ENCODE measurements around the gene CDH13.

CDH13 gene

DNA sequence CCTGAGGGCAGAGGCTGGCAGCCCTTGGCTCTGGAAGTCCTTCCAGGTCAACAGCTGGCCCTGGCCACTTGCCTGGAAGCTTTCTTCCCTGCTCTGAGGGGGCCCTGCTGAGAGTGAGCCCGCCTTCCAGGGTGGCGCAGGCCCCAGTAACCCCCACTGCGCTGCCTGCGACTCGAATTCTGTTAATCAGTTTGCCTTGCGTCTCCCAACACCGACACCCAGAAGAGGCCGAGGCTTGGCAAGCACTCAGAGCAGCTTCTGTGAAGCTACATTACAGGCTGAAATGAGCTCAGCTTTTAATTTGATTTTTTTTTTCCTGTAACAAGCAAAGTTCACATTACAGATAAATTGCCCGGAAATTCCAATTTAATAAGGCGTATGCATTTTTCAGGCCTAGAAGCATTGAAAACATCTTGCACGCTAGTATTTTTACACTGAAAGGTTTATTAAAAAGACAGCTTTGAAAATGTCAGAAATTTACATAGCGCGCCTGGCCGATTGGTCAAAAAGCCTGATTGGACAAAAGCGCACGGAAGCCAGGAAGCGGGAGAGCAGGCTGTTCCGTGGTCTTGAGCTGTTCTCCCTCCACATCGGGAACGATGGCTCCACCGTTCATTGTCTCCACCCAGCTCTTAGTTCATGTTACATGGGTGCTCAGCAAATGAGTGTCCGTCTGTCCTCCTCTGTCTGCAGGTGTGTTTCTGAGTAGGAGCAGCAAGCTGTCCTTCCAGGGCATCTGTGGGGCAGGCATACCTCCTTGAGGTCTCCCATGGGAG lies 1115.5 kb downstream of the CDH13 start:
- DNase-seq: no peak

DNA sequence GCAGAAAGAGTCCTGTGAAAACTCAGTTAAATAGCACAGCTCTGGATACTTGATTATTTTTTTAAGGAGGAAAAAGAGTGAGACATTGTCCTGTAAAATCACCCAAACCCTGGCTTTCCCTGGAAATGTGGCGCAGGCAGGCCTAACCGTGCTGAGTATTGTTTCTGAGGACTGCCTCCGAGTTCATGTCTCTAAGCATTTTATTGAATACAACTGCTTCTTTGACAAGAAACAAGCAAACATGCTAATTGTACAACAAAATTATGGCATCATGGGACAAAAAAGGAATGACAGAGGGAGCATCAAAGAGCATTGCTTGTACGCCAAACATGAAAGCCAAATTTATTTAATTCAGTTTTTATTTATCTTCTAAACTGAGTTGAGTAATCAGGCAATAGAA lies 1116.5 kb downstream of the CDH13 start:
- no peak for DNase-seq

DNA sequence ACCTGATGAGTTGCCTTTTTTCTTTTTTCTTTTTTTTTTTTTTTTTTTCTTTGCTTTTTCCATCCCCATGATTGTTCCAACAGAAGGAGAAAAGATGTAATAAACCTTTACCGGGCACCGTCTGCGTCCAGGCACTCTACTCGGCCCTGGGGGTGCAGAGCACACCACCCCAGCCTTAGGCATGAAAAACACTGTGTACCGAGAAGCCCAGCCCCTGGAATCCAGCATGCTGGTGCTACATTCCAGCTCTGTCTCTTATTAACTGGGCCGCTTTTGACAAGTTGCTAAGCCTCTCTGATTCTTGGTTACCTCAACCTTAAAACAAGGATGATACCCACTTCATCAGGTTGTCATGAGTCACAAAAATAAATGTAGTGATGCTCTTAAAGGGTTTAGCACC lies 1117.0 kb downstream of the CDH13 start:
- DNase-seq: no peak

DNA sequence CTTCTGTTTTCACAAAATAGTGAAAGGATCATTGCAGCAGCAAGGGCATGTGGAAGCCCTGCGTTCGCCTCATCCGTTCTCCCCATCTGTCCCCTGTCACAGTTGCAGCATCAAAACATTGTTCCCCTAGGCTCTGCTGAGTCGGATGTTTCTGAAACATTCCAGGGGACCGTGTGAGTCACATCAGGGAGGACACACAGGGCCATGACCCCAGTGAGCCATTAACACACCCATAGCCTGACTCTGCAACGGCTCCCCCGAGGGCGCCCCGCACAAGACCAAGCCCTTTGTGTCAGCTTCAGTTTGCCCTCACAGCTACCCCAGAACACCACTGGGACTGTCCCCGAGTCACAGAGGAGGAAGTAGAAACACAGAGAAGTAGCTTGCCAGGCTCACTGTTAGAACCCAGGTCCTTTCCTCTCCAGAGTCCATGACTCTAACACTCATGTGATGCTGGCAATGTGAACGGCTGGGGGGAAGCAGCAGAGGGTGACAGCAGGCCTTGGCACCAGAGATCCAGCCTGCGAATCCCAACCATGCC lies 1117.7 kb downstream of the CDH13 start:
- DNase-seq: no peak

DNA sequence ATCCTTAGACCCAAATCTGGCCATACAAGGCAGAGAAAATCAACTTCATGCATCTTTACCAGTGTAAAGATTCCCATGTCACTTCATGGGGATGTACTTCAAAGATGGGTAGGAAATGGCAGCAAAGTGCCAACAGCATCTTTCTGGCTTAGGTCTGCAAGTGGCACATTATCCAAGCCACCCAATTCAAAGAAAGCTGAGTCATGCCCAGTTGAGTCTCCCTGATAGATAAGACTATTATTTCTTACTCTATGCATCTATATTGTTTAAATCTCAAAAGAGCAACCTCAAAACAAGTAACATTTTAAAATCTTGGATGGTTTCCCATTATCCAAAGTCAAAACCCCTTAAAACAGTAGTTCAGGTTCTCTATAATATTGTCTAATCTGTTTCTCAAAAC lies 1119.8 kb downstream of the CDH13 start:
- no peak for DNase-seq

DNA sequence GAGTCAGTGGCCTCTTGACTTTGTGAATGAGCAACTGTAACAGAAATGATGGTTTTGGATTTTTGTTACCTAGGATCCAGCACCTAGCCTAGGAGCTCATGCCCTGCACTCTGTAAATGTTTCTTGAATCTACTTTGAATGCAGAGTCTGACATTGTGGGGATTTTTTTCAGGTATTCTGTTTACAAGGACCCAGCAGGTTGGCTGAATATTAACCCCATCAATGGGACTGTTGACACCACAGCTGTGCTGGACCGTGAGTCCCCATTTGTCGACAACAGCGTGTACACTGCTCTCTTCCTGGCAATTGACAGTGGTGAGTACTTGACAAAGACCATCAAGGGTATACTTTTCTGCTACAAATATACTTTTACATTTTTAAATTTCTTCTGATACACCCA lies 1121.2 kb downstream of the CDH13 start:
- DNase-seq: no peak

DNA sequence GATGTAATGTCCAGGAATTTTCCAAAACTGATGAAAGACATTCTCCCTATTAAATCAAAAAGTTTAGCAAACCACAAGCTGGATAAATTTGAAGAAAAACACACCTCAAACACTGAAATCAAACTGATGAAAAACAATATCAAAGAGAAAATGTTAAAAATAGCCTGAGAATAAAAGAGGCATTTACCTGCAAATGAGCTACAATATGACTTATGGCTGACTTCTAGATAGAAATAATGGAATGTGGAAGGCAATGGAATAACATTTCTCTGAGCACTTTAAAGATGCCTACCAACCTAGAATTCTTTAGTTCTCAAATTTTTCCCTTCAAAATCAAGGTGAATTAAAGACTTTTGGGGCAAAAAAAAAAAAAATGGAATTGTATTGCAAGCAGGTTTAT lies 1128.6 kb downstream of the CDH13 start:
- DNase-seq: no peak

DNA sequence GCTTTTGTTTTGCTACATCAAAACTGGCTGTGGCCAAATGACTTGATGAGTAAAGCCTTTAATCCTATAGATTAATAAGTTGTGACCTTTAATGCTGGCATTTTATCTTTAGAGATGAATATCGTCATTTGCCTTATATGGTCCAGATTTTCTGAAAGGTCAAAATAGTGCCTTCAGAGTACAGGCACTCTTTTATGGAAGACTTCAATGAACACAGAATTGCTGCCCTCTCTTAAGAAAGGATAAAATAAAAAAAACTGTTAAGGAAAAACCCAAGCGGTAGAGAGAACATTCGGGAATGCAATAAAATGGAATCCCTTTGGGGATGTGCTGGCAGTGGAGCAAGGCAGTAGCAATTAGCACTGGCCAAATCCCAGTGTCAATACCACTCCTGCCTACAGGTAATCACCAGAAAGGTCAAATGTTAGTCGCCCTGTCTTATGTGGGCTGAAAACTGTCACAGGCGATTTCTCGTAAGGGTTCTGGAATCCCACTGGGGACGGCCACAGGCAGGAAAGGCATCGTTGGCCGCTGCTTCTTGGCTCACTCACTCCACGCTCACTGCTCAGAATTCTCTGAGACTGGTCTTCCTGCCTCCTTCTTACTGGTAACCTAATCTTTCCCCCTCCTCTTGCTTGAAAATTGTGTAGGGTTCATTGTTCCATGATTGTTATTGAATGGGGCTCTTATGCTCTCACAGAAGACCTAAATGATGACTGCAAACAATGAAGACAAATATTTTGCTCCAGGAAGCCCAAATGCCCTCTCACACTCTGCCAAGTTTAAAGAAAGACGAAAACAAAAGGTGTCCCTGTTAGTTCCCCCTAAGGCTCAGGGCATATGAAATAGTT lies 1135.6 kb downstream of the CDH13 start:
- DNase-seq: peak; percentile 20

DNA sequence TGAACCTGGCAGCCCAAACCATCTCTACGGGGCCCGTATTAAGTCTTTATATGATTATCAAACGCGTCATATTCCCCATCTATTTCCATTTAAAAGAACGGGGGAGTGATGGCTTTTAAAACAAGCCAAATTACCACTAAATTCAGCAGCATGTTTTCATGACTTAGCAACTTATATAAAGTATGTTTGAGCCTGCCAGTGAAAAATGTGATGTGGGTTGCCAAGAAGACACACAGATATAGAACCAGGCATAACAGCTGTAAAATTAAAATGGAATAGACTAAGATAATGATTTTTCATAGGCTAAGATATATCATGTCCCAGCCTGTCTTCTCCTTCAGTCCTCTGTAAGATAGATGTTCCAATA lies 1136.2 kb downstream of the CDH13 start:
- no peak for DNase-seq

DNA sequence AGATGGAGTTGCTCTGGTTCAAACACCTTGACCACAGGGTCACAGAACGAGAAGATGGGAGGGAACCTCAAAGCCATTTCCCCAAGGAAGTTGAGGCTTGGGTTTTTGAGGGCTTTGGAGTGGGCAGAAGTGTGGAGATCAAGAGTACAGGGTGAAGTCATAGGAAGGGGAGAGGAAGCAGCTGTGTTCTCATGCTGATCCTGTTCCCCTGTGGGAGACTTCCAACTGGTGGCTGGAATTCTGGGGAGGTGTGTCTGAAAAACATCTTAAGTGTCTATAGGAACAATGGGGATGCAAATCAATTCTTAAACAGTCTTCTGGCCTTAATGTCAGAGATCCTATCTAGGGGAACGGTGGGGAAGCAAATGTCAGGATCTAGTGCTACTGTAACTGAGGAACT lies 1142.2 kb downstream of the CDH13 start:
- no peak for DNase-seq

DNA sequence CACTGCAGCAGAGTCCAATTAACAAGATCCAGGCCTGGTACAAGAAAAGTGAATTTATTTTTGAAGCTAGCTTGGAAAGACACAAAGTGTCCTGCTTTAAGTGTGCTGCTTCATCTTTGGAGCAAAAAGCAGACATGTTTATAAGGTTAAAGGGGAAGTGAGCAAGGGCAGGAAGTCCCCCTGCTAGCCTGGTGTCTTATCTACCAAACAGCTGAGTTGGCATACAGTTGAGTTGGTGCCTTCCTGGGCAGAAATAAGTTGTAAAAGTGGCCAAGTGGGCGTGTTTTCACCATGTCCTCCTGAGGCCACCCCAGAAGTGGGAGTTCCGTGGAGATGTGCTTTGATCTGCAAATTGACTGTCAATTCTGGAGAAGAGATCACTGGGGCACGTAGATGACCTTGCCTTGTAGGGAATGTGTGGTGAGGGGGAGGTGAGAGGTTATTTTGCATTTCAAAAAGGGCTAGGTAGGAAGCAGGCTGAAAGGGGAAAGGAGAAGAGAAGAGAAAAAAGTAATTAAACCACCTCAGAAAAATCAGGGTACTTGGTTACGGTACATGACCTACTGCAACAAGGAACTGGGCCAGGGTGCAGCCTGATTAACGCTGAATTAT lies 1142.7 kb downstream of the CDH13 start:
- no peak for DNase-seq

DNA sequence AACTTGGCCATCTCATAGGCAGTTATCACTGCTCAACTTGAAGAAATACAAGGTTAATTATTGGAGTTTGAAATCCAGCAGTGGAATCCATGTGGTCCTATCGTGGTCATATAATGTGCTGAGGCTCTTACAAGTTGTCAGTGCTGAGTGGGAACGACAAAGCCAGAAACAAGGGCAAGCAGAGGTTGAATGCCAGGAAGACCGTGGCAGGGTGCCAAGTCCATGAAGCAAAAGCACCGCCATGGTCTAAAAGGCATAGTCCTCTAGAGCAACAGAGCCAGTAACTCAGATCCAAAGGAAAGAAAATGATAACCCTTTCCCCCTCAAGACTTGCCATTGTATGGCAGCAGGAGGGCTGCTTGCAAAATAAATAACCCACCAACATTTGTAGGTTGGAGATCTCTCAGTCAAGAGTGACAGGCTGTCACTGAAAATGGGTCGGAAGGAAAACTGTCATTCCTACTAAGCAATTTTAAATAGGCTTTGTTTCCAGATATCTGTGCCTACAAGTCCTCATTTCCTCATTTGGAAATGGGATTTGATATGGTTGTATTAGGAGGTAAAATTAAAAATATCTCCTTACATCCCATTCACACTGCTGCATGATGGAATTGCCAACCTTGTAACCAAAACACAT lies 1144.7 kb downstream of the CDH13 start:
- DNase-seq: peak; percentile 40

DNA sequence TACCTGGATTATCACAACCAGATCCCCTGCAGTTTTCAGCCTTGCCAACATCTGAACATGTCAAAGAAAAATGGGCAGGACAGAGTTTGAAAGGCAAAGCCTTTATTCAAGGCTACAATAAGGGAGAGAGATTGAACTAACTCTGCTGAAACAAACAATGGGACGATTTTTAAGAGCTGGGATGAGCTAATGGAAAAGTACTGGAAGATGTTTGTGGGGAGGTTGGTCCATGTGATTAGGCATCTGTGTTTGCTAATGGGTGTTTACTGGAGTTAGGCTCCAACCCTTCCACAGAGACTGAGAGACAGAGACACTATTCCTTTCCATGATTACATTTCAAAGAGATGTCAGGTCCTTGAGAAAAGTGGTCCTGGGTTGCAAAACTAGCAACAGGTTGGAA lies 1146.0 kb downstream of the CDH13 start:
- DNase-seq: no peak

DNA sequence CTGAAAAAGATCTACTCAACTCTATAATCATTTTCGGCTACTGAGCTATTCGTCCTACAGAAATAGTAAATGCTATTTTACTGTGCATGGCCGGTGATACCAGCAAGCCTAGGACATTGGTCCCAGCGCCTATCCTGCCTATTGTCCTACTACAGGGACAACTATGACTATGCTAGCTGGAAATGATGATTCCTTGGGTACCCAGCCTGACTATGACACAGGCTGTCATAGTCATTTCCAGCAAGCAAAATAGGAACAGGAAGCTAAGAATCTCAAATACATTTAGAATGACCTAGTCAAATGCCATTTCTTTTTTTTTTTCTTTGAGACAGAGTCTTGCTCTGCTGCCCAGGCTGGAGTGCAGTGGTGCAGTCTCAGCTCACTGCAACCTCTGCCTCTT lies 1147.3 kb downstream of the CDH13 start:
- no peak for DNase-seq

DNA sequence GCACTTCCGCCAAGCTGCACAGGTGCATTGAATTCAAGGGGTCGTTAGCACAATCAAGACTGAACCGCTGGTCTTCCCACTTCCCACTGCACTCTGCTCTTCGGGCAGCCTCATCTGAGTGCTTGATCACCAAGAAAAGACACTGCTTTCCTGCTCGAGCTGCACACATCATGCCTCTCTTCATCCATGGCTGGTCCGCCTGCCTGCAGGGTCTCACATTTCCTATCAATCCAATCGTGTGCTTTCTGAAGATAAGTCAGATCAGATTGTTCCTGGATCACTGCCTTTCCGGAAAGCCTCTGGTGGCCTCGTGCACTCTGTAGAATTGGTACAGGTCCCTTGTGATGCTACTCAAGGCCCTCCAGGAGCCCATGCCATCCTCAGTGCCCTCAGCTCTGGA lies 1150.2 kb downstream of the CDH13 start:
- no peak for DNase-seq

DNA sequence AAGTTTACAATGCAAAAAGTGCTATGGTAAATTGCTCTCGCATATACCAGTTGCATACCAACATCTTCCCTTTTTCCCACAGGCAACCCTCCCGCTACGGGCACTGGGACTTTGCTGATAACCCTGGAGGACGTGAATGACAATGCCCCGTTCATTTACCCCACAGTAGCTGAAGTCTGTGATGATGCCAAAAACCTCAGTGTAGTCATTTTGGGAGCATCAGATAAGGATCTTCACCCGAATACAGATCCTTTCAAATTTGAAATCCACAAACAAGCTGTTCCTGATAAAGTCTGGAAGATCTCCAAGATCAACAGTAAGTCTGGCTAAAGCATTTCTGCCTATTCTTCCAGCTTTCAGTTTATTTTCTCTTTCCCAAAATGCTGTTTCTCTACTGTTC lies 1153.1 kb downstream of the CDH13 start:
- DNase-seq: peak; percentile 29

DNA sequence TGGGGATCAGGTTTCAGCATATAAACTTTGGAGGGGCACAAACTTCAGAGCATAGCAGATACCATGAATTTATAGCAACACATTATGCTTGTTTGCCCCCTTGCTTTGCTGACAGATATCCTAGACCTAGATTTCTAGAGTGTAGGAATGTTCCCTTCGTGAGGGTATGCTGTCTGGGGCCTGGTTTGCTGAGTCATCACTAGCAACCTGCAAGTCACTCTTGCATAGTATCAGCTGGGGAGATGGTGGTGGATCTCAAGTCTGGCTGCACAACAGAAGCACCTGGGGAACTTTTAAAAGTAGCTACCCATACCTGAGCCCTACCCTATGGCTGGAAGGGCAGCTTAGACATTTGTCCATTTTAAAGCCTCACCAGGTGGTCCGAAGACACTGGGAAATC lies 1158.7 kb downstream of the CDH13 start:
- DNase-seq: no peak

DNA sequence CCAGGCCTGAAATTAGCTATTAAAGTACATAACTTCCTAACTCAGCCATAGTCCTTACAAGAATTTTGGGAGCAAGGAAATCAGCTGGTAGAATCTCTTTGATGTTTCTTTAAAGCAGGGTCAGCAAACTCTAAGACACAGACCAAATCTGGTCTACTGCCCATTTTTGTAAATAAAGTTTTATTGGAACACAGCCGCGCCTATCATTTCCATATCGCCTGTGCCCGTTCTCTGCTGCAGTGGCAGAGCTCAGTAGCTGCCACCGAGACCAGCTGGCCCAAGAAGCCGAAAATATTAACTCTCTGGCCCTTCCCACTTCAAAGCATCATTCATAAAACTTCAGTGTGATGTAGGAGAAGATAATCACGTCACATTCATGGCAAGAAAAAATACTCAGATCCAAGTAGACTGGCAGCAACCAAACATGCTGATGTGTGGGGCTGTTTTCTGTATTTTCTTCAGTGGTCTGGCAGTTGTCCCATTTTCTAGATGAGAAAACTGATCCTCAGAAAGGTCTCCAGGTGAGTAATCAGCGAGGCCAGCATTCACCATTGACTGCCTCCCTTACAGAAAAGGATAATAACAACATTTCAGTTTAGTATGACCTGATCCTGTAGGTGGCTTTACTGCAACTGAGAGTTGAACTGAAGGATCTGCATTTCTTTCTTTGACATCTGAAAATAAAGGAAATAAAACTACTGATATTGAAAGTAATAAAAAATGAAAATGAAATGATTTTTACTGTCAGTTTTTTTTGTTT lies 1163.1 kb downstream of the CDH13 start:
- DNase-seq: no peak

DNA sequence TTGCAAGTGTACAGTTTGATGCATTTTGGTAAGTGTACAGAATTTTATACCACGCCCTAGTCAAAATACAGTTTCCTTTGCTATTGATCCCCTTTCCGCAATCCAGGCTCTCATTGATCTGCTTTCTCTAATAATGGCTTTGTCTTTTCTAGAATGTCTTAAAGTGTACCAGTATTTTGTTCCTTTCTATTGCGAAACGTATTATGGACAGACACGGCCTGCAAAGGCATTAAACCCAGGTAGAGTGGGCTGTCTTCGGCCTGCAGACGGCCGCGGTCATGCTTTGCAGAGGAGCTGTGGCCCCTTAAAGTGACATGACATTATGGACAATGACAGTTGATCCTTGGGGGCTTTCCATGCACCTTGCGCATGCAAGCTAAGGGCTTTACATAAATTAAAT lies 1165.1 kb downstream of the CDH13 start:
- no peak for DNase-seq

DNA sequence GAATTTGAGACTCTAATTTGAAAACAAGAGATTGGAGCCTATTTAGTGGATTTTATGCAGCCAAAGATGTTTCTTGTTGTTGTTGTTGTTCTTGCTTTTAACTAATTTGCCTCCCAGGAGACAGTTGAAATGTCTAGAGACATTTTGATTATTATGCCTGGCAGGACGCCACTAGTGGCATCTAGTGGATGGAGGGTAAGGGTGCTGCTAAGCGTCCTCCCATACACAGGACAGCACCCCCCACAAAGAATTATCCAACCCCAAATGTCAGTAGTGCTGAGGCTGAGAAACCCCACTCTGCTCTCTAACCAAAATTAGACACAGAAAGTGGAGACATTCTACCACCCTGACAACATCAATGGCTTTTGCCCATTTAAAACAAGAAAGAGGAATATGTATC lies 1165.6 kb downstream of the CDH13 start:
- DNase-seq: no peak

DNA sequence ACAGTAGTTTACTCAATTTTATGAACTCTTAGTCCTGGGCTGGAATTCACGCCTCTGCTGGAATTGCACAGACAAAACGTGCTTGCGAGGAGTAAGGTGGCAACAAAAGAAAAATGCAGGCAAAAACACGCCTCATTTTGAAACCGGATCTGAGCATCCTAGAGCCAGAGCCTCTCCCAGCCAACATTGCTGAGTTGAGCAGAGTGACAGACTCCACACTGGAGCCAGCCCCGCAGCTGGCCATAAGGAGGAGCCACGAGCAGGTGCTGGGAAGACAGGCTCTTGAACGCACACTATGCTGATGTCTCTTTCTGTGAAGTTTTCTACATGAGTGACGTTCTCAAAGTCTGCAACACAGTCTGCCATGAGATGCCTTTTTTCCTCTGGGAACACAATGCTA lies 1166.4 kb downstream of the CDH13 start:
- DNase-seq: no peak

DNA sequence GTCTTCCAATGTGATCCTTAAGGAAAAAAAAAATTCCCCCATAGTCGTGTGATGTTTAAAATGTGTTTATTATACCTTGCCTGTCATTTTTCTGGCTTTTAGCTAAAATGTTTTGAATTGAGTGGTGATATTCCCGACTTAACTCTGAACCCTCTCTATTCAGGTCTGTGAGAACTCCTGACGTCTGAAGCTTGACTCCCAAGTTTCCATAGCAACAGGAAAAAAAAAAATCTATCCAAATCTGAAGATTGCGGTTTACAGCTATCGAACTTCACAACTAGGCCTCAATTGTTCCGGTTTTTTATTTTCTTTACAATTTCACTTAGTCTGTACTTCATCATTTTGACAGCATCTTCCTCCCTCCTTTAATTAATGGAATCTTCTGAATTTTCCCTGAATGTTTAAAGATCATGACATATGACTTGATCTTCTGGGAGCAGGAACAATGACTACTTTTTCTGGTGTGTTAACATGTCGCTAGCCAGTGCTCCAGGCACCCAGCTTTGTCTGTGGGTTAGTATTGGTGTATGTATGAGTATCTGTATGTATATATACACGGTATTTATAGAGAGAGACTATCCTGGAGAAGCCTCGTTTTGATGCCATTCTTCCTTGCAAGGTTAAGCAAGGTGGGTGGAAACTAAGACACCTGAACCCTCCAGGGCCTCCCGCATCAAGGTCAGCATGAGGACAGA lies 1168.2 kb downstream of the CDH13 start:
- no peak for DNase-seq

Measured in NCI-H1105 treated with DMSO at 0.1 percent for 48 hours (cell line).